OCI-LY7 (cell line): ENCODE data around the gene ENDOG. TPM values are rescaled to one million over a fixed set of nuclear protein-coding genes. Genes with fewer than 3 reads are reported as not detected.

ENCODE experiments used
- BruUV-seq: library from RNA; stranded (reverse); fragments of 400-500 nt; replicated peaks from 2 replicates; lab custom pipeline; 2021; lab: Mats Ljungman, UMichigan
- CTCF ChIA-PET: fragments of 300-600 bp; sonication (Branson Sonifier 250); formaldehyde crosslinking; loops from one replicate; lab custom pipeline; 2022; ENCODE audit warnings: antibody characterized with exemption; ENCODE audit not compliant: unreplicated experiment; lab: Charles Lee
- POLR2A ChIA-PET: fragments of 300-600 bp; sonication (Branson Sonifier 250); formaldehyde crosslinking; loops from one replicate; lab custom pipeline; 2022; ENCODE audit warnings: antibody characterized with exemption; lab: Charles Lee
- DNase-seq: peaks from one replicate; pipeline ENCODE4 v3.0.0-alpha.2; 2015; ENCODE audit warnings: low spot score
- H2AFZ ChIP-seq: fragments of 200-600 bp; sonication (generic), shearing (Covaris generic); 2 replicates; pipeline ENCODE4 v1.6.1; 2014; ENCODE audit warnings: mild to moderate bottlenecking, antibody characterized with exemption, low read length, moderate library complexity
- H3K27ac ChIP-seq: fragments of 200-600 bp; sonication (generic); 2 replicates; pipeline ENCODE4 v1.5.1; 2014; ENCODE audit warnings: mixed run types, low read depth, mild to moderate bottlenecking, moderate library complexity, low read length, inconsistent platforms; ENCODE audit not compliant: poor library complexity, severe bottlenecking
- H3K36me3 ChIP-seq: fragments of 200-600 bp; sonication (generic); 2 replicates; pipeline ENCODE4 v1.6.1; 2014; ENCODE audit warnings: mild to moderate bottlenecking, antibody characterized with exemption, low read length, moderate library complexity, mixed read lengths; ENCODE audit not compliant: insufficient read depth
- H3K4me1 ChIP-seq: fragments of 200-600 bp; sonication (generic); 2 replicates; pipeline ENCODE4 v1.5.1; 2014; ENCODE audit warnings: mild to moderate bottlenecking, low read length; ENCODE audit not compliant: insufficient read depth, poor library complexity, severe bottlenecking
- H3K4me2 ChIP-seq: fragments of 200-600 bp; sonication (generic); 2 replicates; pipeline ENCODE4 v1.6.1; 2014; ENCODE audit warnings: mild to moderate bottlenecking, low read length
- H3K4me3 ChIP-seq: fragments of 200-600 bp; sonication (generic); 2 replicates; pipeline ENCODE4 v1.5.1; 2014; ENCODE audit warnings: mild to moderate bottlenecking, low read depth, low read length; ENCODE audit not compliant: poor library complexity, severe bottlenecking
- H3K79me2 ChIP-seq: fragments of 200-600 bp; sonication (generic); 2 replicates; pipeline ENCODE4 v1.6.1; 2016; ENCODE audit warnings: low read depth, mild to moderate bottlenecking, low read length, moderate library complexity, mixed read lengths; ENCODE audit not compliant: insufficient read depth
- H3K9me2 ChIP-seq: fragments of 200-600 bp; sonication (generic); 2 replicates; pipeline ENCODE4 v1.6.1; 2016; ENCODE audit warnings: mild to moderate bottlenecking, low read length, mixed read lengths; ENCODE audit not compliant: insufficient read depth
- H3K9me3 ChIP-seq: fragments of 200-600 bp; sonication (generic); 2 replicates; pipeline ENCODE4 v1.6.1; 2014; ENCODE audit warnings: mild to moderate bottlenecking, mixed run types, low read length, mixed read lengths
- H4K20me1 ChIP-seq: fragments of 200-600 bp; sonication (generic); 2 replicates; pipeline ENCODE4 v1.6.1; 2014; ENCODE audit warnings: mild to moderate bottlenecking, antibody characterized with exemption, low read length, moderate library complexity, mixed read lengths; ENCODE audit not compliant: insufficient read depth
- EZH2phosphoT487 ChIP-seq: fragments of 200-600 bp; sonication (generic); IDR thresholded peaks from 2 replicates; pipeline ENCODE4 v1.6.1; 2018; ENCODE audit warnings: low read depth, borderline replicate concordance, mild to moderate bottlenecking, mixed run types, antibody characterized with exemption, low read length, moderate library complexity, mixed read lengths
- intact Hi-C: fragments of 100-400 bp; cut with micrococcal nuclease; formaldehyde crosslinking; loops from one replicate; pipeline ENCODE4 v1.10.0; 2022; ENCODE audit not compliant: unreplicated experiment
- total RNA-seq, 2 experiments: library from RNA; depleted of rRNA in 1 of 2; stranded (reverse); fragments of >200 nt in 1 of 2; shearing (Covaris generic) in 1 of 2; gene quantifications; 2 replicates each; pipeline ENCODE4 v1.2.3, GENCODE V29; 2014 to 2022
- TF ChIP-seq, protein P1 (sequence below): fragments of 200-600 bp; sonication (generic); conservative IDR thresholded peaks from 2 replicates; pipeline ENCODE4 v1.5.1; 2014; ENCODE audit warnings: mild to moderate bottlenecking, antibody characterized with exemption, low read length, moderate library complexity, mixed read lengths

The ENDOG gene
- total RNA-seq, 2 experiments from 2014 or later = 29.4 to 35.2 TPM

DNA sequence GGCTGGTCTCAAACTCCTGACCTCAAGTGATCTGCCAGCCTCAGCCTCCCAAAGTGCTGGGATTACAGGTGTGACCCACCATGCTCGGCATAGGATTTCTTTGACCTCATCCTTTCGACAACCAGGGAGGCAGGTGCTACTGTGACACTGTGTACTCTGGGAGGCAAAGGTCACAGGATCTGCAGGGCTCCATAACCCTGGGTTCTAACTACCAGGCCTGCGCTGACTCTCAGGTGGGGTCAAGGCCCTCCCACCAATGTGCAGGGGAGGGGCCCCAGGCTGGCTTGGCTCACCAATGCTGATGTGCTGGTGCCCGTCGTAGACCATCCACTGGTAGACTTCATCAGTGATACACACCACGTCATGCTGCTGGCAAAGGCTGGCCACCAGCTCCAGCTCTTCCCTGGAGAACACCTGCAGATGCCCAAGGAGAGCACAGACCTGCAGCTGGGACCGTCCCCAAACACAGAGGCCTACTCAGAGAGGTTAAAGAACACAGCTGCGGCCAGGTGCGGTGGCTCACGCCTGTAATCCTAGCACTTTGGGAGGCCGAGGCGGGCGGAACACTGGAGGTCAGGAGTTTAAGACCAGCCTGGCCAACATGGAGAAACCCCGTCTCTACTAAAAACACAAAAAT lies 18.3 kb downstream of the ENDOG start:
- POLR2A ChIA-PET = no interaction called here
- no TSS peak for BruUV-seq

DNA sequence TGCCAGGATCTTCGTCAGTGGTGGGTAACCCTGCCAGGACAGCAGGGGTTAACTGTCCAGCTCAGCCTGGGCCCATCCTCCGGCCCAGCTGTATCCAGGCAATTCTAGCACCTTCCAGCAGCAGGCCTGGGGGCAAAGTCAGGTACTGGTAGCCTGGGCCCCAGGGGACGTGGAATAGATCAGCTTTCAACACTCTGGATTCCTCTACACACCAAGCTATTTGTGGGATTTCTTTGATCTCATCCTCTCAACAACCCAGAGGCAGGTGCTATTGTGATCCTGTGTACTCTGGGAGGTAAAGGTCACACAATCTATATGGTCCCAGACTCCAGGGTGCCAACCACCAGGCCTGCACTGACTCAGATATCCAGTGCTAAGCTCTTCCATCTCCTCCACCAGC lies 20.0 kb downstream of the ENDOG start:
- Histone ChIP-seq H3K27ac (no peak overlapping the region), H3K4me2 (no peak overlapping the region), H2AFZ (no peak overlapping the region), H3K79me2 (no peaks in the 10 kb centered on the region), H3K36me3 (peaks cover 61% of the 10 kb centered on the region), H4K20me1 (no peaks in the 10 kb centered on the region), H3K4me3 (no peak overlapping the region), H3K9me2 (no peaks in the 10 kb centered on the region), H3K9me3 (no peaks in the 10 kb centered on the region), H3K4me1 (no peaks in the 10 kb centered on the region)
- no TSS peak for BruUV-seq
- ChIA-PET CTCF (no interaction called here), POLR2A (interaction anchor here (0.6 to 1.5 kb wide), 2 partner anchors 9 to 60 kb away, joined by 4 read pairs; partner anchors contain the start of gene SPOUT1)
- no peak for TF ChIP-seq EZH2phosphoT487
- TF ChIP-seq, protein P1, sequence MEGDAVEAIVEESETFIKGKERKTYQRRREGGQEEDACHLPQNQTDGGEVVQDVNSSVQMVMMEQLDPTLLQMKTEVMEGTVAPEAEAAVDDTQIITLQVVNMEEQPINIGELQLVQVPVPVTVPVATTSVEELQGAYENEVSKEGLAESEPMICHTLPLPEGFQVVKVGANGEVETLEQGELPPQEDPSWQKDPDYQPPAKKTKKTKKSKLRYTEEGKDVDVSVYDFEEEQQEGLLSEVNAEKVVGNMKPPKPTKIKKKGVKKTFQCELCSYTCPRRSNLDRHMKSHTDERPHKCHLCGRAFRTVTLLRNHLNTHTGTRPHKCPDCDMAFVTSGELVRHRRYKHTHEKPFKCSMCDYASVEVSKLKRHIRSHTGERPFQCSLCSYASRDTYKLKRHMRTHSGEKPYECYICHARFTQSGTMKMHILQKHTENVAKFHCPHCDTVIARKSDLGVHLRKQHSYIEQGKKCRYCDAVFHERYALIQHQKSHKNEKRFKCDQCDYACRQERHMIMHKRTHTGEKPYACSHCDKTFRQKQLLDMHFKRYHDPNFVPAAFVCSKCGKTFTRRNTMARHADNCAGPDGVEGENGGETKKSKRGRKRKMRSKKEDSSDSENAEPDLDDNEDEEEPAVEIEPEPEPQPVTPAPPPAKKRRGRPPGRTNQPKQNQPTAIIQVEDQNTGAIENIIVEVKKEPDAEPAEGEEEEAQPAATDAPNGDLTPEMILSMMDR = no peak
- no peak for DNase-seq
- intact Hi-C loops = no loop called here

More for the DNA sequence above, 18.3 kb downstream of the ENDOG start:
- TF ChIP-seq EZH2phosphoT487 = no peak
- no peaks in the 10 kb centered on the region for H3K79me2 ChIP-seq
- peaks cover 53% of the 10 kb centered on the region for H3K36me3 ChIP-seq
- H3K27ac ChIP-seq = no peak overlapping the region
- H4K20me1 ChIP-seq = no peaks in the 10 kb centered on the region
- no peak overlapping the region for H3K4me2 ChIP-seq
- no peak for DNase-seq
- H3K9me2 ChIP-seq = no peaks in the 10 kb centered on the region
- no peaks in the 10 kb centered on the region for H3K4me1 ChIP-seq
- no peak overlapping the region for H3K4me3 ChIP-seq
- no peak overlapping the region for H2AFZ ChIP-seq
- H3K9me3 ChIP-seq = no peaks in the 10 kb centered on the region
- intact Hi-C loops = no loop called here
- CTCF ChIA-PET = no interaction called here

DNA sequence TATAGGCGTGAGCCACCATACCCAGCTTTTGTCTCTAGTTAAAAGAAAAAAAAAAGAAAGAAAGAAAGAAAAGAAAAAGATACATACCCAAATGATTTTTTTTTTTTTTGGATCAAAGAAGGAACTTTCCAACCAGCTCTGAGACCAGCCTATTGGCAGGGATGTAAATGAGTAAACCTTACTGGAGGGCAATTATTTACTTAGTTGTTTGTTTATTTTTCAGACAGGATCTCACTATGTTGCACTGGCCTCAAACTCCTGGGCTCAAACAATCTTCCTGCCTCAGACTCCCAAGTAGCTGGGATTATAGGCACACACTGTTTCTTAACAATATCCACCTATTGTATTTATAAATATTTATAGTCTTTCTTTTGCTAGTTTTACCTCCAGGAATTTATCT lies 22.2 kb downstream of the ENDOG start:
- CTCF ChIA-PET = no interaction called here
- POLR2A ChIA-PET = interaction anchor here (0.7 kb wide), 1 partner anchor 172 kb away, joined by 4 read pairs; no protein-coding TSS in a partner anchor

More for the DNA sequence above, 22.2 kb downstream of the ENDOG start:
- TF ChIP-seq EZH2phosphoT487 = no peak
- TF ChIP-seq, protein P1 = no peak
- Histone ChIP-seq H3K79me2 (no peaks in the 10 kb centered on the region), H3K4me1 (no peaks in the 10 kb centered on the region), H3K36me3 (peaks cover 63% of the 10 kb centered on the region), H2AFZ (no peak overlapping the region), H3K4me2 (no peak overlapping the region), H3K4me3 (no peak overlapping the region), H3K9me3 (no peaks in the 10 kb centered on the region), H3K27ac (no peak overlapping the region), H4K20me1 (no peaks in the 10 kb centered on the region), H3K9me2 (no peaks in the 10 kb centered on the region)
- intact Hi-C loops = no loop called here
- no TSS peak for BruUV-seq
- no peak for DNase-seq
